HG03565 (cell line): ENCODE results near the gene PCDHGA3.
"Not testable (repeated sequence)": the region's sequence is repeated elsewhere in the genome, so short reads cannot be mapped to it uniquely, and the experiment has no call there.

Experiments
- ATAC-seq: cut with Tn5 transposase; IDR thresholded peaks from one replicate; pipeline ENCODE4 v1.9.1; 2021; ENCODE audit warnings: mild to moderate bottlenecking, moderate library complexity; ENCODE audit not compliant: unreplicated experiment

PCDHGA3 gene

DNA sequence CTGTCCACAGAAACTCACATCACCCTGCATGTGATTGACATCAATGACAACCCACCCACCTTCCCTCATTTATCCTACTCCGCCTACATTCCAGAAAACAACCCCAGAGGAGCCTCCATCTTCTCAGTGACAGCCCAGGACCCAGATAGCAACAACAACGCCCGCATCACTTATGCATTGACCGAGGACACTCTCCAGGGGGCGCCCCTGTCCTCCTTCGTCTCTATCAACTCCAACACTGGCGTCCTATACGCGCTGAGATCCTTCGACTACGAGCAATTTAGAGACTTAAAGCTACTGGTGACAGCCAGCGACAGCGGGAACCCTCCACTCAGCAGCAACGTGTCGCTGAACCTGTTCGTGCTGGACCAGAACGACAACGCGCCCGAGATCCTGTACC lies 1.7 kb downstream of the PCDHGA3 start:
- ATAC-seq, result no peak

DNA sequence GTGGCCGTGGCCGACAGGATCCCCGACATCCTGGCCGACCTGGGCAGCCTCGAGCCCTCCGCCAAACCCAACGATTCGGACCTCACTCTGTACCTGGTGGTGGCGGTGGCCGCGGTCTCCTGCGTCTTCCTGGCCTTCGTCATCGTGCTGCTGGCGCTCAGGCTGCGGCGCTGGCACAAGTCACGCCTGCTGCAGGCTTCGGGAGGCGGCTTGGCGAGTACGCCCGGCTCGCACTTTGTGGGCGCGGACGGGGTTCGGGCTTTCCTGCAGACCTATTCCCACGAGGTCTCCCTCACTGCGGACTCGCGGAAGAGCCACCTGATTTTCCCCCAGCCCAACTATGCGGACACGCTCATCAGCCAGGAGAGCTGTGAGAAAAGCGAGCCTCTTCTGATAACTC lies 2.4 kb downstream of the PCDHGA3 start:
- not testable (repeated sequence) for ATAC-seq

DNA sequence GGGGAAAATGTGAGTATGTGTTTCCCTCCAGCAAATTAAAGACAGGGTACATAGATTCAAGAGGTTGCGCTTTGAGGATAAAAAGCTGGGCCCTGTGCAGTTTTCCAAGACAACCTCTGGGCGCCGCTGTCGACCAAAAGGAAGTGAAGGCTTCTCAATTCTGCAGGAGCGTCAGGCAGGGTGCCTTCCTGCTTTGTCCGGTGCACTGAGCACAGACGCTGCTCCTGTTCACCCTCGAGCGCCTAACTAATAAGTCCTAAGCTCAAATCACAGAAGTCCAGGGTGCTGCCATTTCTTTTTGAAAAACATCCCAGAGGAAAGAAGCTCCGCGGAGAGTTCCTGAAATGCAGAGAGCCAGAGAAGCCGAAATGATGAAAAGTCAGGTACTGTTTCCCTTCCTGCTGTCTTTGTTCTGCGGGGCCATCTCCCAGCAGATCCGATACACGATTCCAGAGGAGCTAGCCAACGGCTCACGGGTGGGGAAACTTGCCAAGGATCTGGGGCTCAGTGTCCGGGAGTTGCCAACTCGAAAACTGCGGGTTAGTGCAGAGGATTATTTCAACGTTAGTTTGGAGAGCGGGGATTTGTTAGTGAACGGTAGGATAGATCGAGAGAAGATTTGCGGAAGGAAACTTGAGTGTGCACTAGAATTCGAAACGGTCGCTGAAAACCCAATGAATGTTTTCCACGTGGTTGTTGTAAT lies 6.4 kb downstream of the PCDHGA3 start, which contains the start of gene PCDHGB1:
Gene PCDHGB1, plus strand, starts transcription at position 183 of the 703 bp plus-strand sequence. Its CDS starts 162 bp downstream, at position 345.
- no peak for ATAC-seq

- ATAC-seq, result no peak
Measured at GRCh38 chr5:141351591-141351990, 8.0 kb downstream of the PCDHGA3 start.

DNA sequence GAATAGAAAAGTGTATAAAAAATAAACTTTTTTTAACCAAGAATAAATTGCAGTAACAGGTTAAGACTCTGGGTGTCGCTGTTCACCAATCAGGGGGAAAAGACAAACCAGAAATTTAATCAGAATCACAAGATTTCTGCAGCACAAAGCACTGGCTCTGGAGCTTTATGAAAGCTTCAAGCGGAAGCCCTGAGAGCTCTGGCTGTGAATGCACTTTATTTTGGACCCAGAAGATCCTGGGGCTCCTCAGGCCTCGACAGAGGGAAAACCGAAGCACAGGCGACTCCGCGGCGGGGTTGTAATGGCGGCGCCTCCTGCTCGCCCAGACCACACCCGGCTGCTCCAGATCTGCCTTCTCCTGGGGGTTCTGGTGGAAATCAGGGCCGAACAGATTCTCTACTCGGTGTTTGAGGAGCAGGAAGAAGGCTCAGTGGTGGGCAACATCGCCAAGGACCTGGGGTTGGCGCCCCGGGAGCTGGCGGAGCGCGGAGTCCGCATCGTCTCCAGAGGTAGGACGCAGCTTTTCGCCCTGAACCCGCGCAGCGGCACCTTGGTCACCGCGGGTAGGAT lies 11.4 kb downstream of the PCDHGA3 start, which contains the start of gene PCDHGA4:
Gene PCDHGA4, plus strand, starts transcription at position 122 of the 570 bp plus-strand sequence. Its CDS starts 87 bp downstream, at position 209.
- no peak for ATAC-seq

- ATAC-seq, result no peak
Measured at GRCh38 chr5:141355641-141356040, 12.0 kb downstream of the PCDHGA3 start.

DNA sequence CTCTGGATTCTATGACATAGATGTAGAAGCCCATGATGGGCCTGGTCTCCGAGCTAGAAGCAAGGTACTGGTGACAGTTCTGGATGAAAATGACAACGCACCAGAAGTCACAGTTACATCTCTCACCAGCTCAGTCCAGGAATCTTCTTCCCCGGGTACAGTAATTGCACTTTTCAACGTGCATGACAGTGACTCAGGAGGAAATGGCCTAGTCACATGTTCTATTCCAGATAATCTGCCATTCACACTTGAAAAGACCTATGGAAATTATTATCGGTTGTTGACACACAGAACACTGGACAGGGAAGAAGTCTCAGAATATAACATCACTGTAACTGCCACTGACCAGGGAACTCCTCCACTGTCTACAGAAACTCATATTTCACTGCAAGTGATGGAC lies 12.5 kb downstream of the PCDHGA3 start:
- ATAC-seq, result no peak

- ATAC-seq, result no peak
Measured at GRCh38 chr5:141356950-141357349, 13.3 kb downstream of the PCDHGA3 start.

DNA sequence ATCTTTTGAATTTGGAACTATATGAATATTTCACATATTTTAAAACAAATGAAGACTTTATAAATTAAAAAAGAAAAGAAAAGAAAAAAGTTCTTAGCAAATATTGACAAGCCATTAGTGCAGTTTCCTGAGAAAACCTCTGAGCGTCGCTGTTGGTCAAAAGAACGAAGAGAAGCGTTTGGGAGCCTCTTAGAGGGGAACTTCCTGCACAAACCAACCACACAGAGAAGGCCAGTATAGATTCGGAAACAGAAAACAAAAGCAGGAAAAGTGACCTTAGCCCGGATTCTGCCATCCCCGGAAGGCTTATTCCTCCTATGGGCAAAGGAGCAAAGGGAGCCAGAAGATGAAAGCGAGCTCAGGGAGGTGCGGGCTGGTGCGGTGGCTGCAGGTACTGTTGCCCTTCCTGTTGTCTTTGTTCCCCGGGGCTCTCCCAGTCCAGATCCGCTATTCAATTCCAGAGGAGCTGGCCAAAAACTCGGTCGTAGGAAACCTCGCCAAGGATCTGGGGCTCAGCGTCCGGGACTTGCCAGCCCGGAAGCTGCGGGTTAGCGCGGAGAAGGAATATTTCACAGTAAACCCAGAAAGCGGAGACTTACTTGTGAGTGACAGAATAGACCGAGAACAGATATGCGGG lies 16.3 kb downstream of the PCDHGA3 start, which contains the start of gene PCDHGB2:
Gene PCDHGB2, plus strand, starts transcription at position 205 of the 637 bp plus-strand sequence. Its CDS starts 142 bp downstream, at position 347.
- peak; percentile 78 for ATAC-seq

DNA sequence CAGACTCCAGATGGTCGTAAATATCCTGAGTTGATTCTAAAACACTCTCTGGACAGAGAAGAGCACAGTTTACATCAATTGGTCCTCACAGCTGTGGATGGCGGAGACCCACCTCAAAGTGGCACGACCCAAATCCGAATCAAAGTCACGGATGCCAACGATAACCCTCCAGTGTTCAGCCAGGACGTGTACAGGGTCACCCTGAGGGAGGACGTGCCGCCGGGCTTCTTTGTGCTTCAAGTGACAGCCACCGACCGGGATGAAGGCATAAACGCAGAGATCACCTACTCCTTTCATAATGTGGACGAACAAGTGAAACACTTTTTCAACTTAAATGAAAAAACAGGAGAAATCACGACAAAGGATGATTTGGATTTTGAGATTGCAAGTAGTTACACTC lies 17.1 kb downstream of the PCDHGA3 start:
- no peak for ATAC-seq

- ATAC-seq, result no peak
Measured at GRCh38 chr5:141362719-141363118, 19.1 kb downstream of the PCDHGA3 start.

DNA sequence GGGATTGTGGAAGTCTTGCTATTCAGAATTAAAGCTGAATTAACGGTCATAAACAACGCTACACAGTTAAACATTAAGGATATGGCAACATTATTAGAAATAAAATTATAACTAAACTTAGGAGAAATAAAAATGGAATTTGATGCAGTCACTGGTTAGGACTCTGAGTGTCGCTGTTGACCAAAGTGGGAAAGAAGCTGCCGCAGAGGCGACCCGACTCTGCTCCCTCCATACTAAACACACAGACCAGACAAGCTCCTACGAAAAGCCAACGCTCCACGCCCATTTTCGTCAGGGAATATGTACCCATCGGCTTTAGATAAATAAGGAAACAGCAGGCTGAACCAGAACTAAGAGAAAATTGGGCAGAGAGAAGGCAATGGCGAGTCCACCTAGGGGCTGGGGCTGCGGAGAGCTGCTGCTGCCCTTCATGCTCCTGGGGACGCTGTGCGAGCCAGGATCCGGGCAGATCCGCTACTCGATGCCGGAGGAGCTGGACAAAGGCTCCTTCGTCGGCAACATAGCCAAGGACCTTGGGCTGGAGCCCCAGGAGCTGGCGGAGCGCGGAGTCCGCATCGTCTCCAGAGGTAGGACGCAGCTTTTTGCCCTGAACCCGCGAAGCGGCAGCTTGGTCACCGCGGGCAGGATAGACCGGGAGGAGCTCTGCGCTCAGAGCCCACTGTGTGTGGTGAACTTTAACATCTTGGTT lies 20.5 kb downstream of the PCDHGA3 start, which contains the start of gene PCDHGA5:
Gene PCDHGA5, plus strand, starts transcription at position 211 of the 709 bp plus-strand sequence. Its CDS starts 169 bp downstream, at position 380.
- ATAC-seq, result no peak

DNA sequence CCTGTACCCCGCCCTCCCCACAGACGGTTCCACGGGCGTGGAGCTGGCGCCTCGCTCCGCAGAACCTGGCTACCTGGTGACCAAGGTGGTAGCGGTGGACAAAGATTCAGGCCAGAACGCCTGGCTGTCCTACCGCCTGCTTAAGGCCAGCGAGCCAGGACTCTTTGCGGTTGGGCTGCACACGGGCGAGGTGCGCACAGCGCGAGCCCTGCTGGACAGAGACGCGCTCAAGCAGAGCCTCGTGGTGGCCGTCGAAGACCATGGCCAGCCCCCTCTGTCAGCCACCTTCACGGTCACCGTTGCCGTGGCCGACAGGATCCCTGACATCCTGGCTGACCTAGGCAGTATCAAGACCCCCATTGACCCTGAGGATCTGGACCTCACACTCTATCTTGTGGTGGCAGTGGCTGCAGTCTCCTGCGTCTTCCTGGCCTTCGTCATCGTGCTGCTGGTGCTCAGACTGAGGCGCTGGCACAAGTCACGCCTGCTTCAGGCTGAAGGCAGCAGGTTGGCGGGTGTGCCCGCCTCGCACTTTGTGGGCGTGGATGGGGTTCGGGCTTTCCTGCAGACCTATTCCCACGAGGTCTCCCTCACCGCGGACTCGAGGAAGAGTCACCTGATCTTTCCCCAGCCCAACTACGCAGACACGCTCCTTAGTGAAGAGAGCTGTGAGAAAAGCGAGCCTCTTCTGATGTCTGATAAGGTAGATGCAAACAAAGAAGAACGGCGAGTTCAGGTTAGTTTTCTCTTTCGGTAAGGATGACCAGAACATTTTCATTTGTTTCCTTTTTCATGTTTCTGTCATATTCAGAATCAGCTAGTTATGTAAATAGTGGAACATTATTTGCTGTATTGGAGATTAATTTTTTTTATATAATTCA lies 22.6 kb downstream of the PCDHGA3 start:
- ATAC-seq, result no peak

DNA sequence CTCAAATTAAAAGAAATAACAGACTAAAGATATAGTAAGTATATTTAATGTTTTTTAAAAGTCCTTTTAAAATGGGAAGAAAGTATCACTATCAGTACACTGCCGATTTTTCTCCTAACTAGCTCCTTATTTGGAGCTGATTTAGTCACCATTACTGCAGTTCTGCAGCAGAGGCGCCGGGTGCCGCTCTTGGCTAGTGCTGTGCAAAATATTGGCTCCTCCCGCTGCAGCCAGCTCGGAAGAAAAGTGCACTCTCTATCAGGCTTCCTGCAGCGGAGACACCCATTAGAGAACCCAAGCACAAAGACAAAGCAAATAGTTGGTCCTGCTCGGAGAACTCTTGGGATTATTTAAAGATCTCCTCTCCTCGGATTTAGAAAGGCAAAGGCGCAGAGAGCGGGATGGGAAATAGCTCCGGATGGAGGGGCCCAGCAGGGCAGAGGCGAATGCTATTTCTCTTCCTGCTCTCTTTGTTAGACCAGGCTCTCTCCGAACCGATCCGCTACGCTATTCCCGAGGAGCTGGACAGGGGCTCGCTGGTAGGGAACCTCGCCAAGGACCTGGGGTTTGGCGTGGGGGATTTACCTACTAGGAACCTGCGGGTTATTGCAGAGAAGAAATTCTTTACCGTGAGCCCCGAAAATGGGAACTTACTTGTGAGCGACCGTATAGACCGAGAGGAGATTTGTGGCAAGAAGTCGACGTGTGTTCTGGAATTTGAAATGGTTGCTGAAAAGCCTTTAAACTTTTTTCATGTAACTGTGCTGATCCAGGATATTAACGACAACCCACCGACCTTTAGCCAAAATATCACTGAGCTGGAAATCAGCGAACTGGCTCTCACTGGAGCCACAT lies 26.6 kb downstream of the PCDHGA3 start, which contains the start of gene PCDHGB3:
Gene PCDHGB3, plus strand, starts transcription at position 249 of the 855 bp plus-strand sequence. Its CDS starts 153 bp downstream, at position 402.
- peak; percentile 98 for ATAC-seq

DNA sequence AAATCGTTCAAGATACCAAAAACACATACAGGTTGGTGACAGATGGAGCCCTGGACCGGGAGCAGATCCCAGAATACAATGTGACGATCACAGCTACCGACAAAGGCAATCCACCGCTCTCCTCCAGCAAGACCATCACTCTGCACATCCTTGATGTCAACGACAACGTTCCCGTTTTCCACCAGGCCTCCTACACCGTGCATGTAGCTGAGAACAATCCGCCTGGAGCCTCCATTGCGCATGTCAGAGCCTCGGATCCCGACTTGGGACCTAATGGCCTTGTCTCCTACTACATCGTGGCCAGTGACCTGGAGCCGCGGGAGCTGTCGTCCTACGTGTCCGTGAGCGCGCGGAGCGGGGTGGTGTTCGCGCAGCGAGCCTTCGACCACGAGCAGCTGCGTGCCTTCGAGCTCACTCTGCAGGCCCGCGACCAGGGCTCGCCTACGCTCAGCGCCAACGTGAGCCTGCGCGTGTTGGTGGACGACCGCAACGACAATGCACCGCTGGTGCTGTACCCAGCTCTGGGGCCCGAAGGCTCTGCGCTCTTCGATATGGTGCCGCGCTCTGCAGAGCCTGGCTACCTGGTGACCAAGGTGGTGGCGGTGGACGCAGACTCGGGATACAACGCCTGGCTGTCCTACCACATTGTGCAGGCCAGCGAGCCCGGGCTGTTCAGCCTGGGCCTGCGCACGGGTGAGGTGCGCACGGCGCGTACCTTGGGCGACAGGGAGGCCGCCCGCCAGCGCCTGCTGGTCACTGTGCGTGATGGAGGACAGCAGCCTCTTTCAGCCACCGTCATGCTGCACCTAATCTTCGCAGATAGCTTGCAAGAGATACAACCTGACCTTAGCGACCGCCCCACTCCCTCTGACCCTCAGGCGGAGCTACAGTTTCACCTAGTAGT lies 28.2 kb downstream of the PCDHGA3 start:
- no peak for ATAC-seq

DNA sequence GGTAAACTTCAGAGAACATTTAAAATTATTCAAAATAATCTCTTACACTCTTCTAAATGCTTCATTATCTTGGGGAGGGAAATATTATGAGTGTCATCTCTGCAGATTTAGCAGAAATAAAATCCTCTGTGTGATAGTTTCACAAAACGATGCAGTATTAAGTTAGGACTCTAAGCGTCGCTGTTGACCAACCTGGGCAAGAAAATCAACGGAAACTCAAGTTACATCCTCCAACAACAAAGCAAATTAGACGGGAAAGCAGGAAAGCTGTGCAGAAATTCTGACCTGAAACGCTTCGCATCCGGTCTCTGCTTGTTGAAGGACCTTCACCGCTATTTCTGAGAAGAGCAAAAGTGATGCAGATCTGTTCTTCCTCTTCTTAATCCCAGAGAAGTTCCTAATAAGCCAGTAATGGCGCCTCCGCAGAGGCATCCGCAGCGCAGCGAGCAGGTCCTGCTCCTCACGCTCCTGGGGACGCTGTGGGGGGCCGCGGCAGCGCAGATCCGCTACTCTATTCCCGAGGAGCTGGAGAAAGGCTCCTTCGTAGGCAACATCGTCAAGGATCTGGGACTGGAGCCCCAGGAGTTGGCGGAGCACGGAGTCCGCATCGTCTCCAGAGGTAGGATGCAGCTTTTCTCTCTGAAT lies 30.2 kb downstream of the PCDHGA3 start, which contains the start of gene PCDHGA6:
Gene PCDHGA6, plus strand, starts transcription at position 219 of the 645 bp plus-strand sequence. Its CDS starts 193 bp downstream, at position 412.
- ATAC-seq, result no peak

GRCh38 chr5:141374627-141375026 lies 31.0 kb downstream of the PCDHGA3 start:
- no peak for ATAC-seq
